ENCODE results near the gene EPSTI1. TPM values are rescaled to one million over a fixed set of nuclear protein-coding genes. Genes with fewer than 3 reads are reported as not detected.

Gene EPSTI1
- total RNA-seq, 1 experiment from 2014 or later: 0.86 TPM

DNA sequence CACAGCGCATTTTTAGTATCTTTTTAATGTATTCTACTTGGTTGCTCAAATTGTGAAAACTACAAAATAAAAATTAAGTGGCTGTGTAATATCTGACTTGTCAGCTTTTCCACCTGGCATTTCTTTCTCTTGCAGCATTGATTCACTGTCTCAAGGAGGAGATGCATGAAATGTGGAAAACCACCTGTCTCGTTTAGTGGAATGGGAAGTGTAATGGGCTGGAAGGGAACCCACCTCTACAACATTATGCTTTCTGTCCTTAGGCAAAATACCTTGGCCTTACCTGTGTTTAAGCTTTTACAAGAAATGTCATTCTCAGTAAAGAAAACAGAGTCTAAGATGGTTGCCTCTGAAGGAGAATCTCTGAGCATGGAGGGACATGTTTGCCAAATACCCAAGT is 142.8 kb downstream of the EPSTI1 start:
- DNase-seq (ENCODE audit: low read depth): no peak

DNA sequence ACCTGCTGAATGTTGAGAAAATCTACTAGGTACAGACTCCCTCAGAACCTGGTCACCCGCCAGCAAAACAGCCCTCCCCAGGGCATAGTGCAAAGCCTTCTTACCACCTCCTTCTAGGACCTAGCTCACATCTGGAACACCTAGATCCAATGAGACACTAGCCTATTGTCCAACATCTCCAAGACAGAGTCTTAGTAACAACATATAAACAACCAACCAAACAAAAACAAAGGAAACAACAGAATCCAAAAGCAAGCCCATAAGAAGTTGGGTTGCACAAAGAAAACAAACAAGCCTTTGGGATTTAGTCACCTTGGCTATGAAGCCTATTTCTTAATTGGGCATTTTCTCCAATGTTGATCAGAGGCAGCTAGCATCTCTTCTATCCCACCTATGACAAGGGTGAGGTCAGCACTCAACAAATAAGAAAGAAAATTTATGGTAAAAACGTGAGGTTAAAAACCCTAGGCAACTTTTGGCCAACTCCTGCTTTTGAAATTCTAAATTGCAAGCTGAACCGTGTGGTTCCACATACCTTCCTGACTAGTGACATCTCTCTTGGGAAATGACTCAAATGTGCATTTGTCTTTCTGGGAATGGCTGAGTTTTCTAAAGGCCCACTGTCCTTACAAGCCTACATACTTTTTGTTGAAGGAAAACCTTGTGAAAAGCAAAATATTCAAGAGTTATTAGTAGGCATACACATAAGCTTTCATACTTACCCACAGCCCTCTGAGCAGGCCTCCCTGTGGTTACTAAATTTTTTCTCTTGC is 144.0 kb downstream of the EPSTI1 start:
- DNase-seq (ENCODE audit: low read depth): no peak

DNA sequence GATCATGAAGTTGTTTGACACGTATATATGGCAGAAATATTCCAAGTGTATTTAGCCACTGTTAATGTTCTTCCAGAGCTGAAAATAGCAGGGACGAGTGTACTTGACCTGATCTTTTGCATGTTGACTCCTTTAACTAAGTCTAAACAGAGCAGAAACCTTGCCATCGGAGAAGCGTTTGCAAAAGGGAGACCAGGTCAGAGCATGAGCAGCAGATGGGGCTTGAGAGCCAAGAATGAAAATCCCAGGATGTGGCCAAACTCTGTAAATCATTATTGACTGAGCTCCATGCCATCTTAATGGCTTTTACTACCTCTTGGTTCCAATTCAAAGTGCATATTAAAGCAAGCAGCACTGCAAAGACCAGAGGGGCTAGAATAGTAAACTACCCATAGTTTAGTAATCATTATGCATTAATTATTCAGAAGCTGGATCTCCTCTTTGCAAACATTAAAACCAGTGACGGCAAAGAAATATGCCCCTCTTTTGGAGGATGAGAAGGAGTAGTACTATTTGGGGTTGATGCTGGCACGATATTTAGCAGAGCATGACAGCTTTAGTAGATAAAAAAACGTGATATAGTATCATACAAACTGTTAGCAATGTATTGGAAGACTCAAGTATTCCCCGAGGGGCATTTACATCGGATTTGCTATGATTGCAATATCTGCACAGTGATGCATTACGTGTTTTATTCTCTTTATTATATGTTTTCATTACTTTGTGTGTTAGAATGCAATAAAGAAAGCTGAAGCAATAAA is 154.9 kb downstream of the EPSTI1 start:
- DNase-seq (ENCODE audit: low read depth): no peak

Other genes starting within 250 kb of the EPSTI1 start
- not detected in 2 replicates for gene FAM216B, start 210.7 kb downstream of the EPSTI1 start, total RNA-seq (2014; rRNA removed; shearing (Covaris generic))
- gene DNAJC15, start 31.3 kb upstream of the EPSTI1 start, total RNA-seq (2014; rRNA removed; shearing (Covaris generic)): 9.3 and 12.3 TPM in 2 replicates